H9 (cell line): ENCODE data around the gene DDX24. TPM values are rescaled to one million over a fixed set of nuclear protein-coding genes. Genes with fewer than 3 reads are reported as not detected.
A peak's percentile ranks its signal among the peaks of the same experiment; 100 is the strongest.

Experiments
- DNase-seq: peaks from one replicate; pipeline ENCODE4 v3.0.0-alpha.2; 2017
- H2AFZ ChIP-seq: one replicate; pipeline ENCODE4 v1.6.1; 2013; ENCODE audit warnings: mild to moderate bottlenecking, low read length, control low read depth, moderate library complexity
- H2AK5ac ChIP-seq: 2 replicates; pipeline ENCODE4 v1.6.1; 2013; ENCODE audit warnings: low read length, control low read depth, mixed read lengths; ENCODE audit not compliant: insufficient read length
- H2BK120ac ChIP-seq: one replicate; pipeline ENCODE4 v1.6.1; 2013; ENCODE audit warnings: low read depth, mild to moderate bottlenecking, low read length, control low read depth, inconsistent platforms; ENCODE audit not compliant: poor library complexity, severe bottlenecking
- H2BK12ac ChIP-seq: 2 replicates; pipeline ENCODE4 v1.6.1; 2013; ENCODE audit warnings: low read length, control low read depth, mixed read lengths, low read depth; ENCODE audit not compliant: insufficient read length
- H2BK15ac ChIP-seq: 2 replicates; pipeline ENCODE4 v1.6.1; 2013; ENCODE audit warnings: low read depth, low read length, control low read depth
- H2BK20ac ChIP-seq: one replicate; pipeline ENCODE4 v1.6.1; 2013; ENCODE audit warnings: low read depth, mild to moderate bottlenecking, low read length, control low read depth, inconsistent platforms; ENCODE audit not compliant: poor library complexity, severe bottlenecking
- H2BK5ac ChIP-seq: 2 replicates; pipeline ENCODE4 v1.6.1; 2013; ENCODE audit warnings: low read length, control low read depth, mixed read lengths; ENCODE audit not compliant: insufficient read length
- H3K14ac ChIP-seq: 2 replicates; pipeline ENCODE4 v1.6.1; 2013; ENCODE audit warnings: low read length, control low read depth; ENCODE audit not compliant: insufficient read depth
- H3K18ac ChIP-seq: 2 replicates; pipeline ENCODE4 v1.6.1; 2013; ENCODE audit warnings: low read depth, mild to moderate bottlenecking, mixed read lengths, low read length, control low read depth; ENCODE audit not compliant: insufficient read length
- H3K23ac ChIP-seq: 2 replicates; pipeline ENCODE4 v1.6.1; 2013; ENCODE audit warnings: low read length, control low read depth, mixed read lengths, low read depth; ENCODE audit not compliant: insufficient read length
- H3K23me2 ChIP-seq: 2 replicates; pipeline ENCODE4 v1.6.1; 2013; ENCODE audit warnings: low read depth, mild to moderate bottlenecking, mixed read lengths, low read length, control low read depth; ENCODE audit not compliant: insufficient read length, poor library complexity, severe bottlenecking
- H3K27ac ChIP-seq: 2 replicates; pipeline ENCODE4 v1.5.1; 2013; ENCODE audit warnings: low read length, control low read depth, mixed read lengths, low read depth; ENCODE audit not compliant: insufficient read length
- H3K27me3 ChIP-seq: 2 replicates; pipeline ENCODE4 v1.6.1; 2013; ENCODE audit warnings: low read length, control low read depth, inconsistent platforms; ENCODE audit not compliant: insufficient read depth
- H3K4ac ChIP-seq: 2 replicates; pipeline ENCODE4 v1.6.1; 2013; ENCODE audit warnings: low read depth, mild to moderate bottlenecking, control low read depth, inconsistent platforms, low read length, moderate library complexity
- H3K4me1 ChIP-seq: 2 replicates; pipeline ENCODE4 v1.6.1; 2013; ENCODE audit warnings: low read length, control low read depth, inconsistent platforms; ENCODE audit not compliant: insufficient read depth
- H3K4me2 ChIP-seq: 2 replicates; pipeline ENCODE4 v1.6.1; 2013; ENCODE audit warnings: low read length, control low read depth, mixed read lengths; ENCODE audit not compliant: insufficient read length, insufficient read depth
- H3K56ac ChIP-seq: 2 replicates; pipeline ENCODE4 v1.6.1; 2013; ENCODE audit warnings: low read depth, mild to moderate bottlenecking, mixed read lengths, low read length, control low read depth; ENCODE audit not compliant: insufficient read length
- H3K79me1 ChIP-seq: 2 replicates; pipeline ENCODE4 v1.6.1; 2013; ENCODE audit warnings: low read depth, mild to moderate bottlenecking, moderate library complexity, low read length, control low read depth, inconsistent platforms; ENCODE audit not compliant: insufficient read depth, poor library complexity, severe bottlenecking
- H3K79me2 ChIP-seq: 2 replicates; pipeline ENCODE4 v1.6.1; 2013; ENCODE audit warnings: low read length, control low read depth, inconsistent platforms; ENCODE audit not compliant: insufficient read depth
- H3K9ac ChIP-seq: 2 replicates; pipeline ENCODE4 v1.6.1; 2013; ENCODE audit warnings: low read length, control low read depth, mixed read lengths; ENCODE audit not compliant: insufficient read length; ENCODE audit errors: extremely low read depth
- H3K9me3 ChIP-seq: one replicate; pipeline ENCODE4 v1.6.1; 2013; ENCODE audit warnings: low read depth, low read length, inconsistent platforms; ENCODE audit not compliant: control insufficient read depth
- H3T11ph ChIP-seq: one replicate; pipeline ENCODE4 v1.6.1; 2013; ENCODE audit warnings: mild to moderate bottlenecking, low read length, control low read depth, inconsistent platforms
- H4K20me1 ChIP-seq: one replicate; pipeline ENCODE4 v1.6.1; 2013; ENCODE audit not compliant: control insufficient read depth, insufficient read length, insufficient read depth
- H4K5ac ChIP-seq: 2 replicates; pipeline ENCODE4 v1.6.1; 2013; ENCODE audit warnings: low read depth, mild to moderate bottlenecking, mixed read lengths, low read length, control low read depth; ENCODE audit not compliant: insufficient read length
- H4K8ac ChIP-seq: replicated peaks from 2 replicates; pipeline ENCODE4 v1.6.1; 2013; ENCODE audit warnings: low read length, control low read depth, mixed read lengths, low read depth; ENCODE audit not compliant: insufficient read length
- H4K91ac ChIP-seq: 2 replicates; pipeline ENCODE4 v1.6.1; 2013; ENCODE audit warnings: low read depth, mild to moderate bottlenecking, moderate library complexity, mixed read lengths, low read length, control low read depth; ENCODE audit not compliant: insufficient read length
- H3K27ac Mint-ChIP-seq, 3 experiments: 2 replicates in 2 of 3; 3 replicates in 1 of 3; pipeline ENCODE4 v1.8.0; 2020 to 2021; ENCODE audit warnings: mixed read lengths in 3 of 3, mild to moderate bottlenecking in 1 of 3, moderate library complexity in 1 of 3
- H3K27me3 Mint-ChIP-seq: 2 replicates; pipeline ENCODE4 v1.8.0; 2021; ENCODE audit warnings: low read depth, mild to moderate bottlenecking, moderate library complexity, mixed read lengths
- H3K36me3 Mint-ChIP-seq, 3 experiments: 2 replicates in 2 of 3; 3 replicates in 1 of 3; pipeline ENCODE4 v1.8.0; 2020 to 2021; ENCODE audit warnings: low read depth in 3 of 3, mixed read lengths in 3 of 3; ENCODE audit not compliant: insufficient read depth in 1 of 3
- H3K4me1 Mint-ChIP-seq, 2 experiments: 2 replicates each; pipeline ENCODE4 v1.8.0; 2020; ENCODE audit warnings: mixed read lengths in 2 of 2
- H3K4me3 Mint-ChIP-seq, 2 experiments: 2 replicates in 1 of 2; 3 replicates in 1 of 2; pipeline ENCODE4 v1.8.0; 2020 to 2021; ENCODE audit warnings: mild to moderate bottlenecking in 2 of 2, mixed read lengths in 2 of 2, moderate library complexity in 1 of 2
- H3K9me3 Mint-ChIP-seq, 2 experiments: 2 replicates in 1 of 2; 3 replicates in 1 of 2; pipeline ENCODE4 v1.8.0; 2020; ENCODE audit warnings: mild to moderate bottlenecking in 2 of 2, mixed read lengths in 2 of 2, moderate library complexity in 1 of 2
- CTCF ChIP-seq: fragments of 200-600 bp; sonication (generic); conservative IDR thresholded peaks from 3 replicates; pipeline ENCODE4 v1.8.0; 2021; ENCODE audit warnings: antibody characterized with exemption, mild to moderate bottlenecking
- WGBS: extraction: QIAGEN DNeasy Blood & Tissue Kit; methylation state at CpG from one replicate; pipeline ENCODE4 v1.1.7; 2013; ENCODE audit warnings: missing lambda C conversion rate, low lambda C conversion rate, mixed read lengths; ENCODE audit not compliant: insufficient read length; ENCODE audit errors: extremely low coverage; 5-methylcytosine and 5-hydroxymethylcytosine counted together
- total RNA-seq: library from RNA; stranded (reverse); gene quantifications from 2 replicates; pipeline ENCODE4 v1.2.1, GENCODE V29; 2021

DDX24 gene
- total RNA-seq, 1 experiment from 2014 or later, result 172 TPM

- no peak overlapping the region for H2BK12ac ChIP-seq
- H3K18ac ChIP-seq, result no peak overlapping the region
- Mint-ChIP-seq H3K36me3 (no peaks in the 10 kb centered on the region), H3K27me3 (peaks cover 17% of the 10 kb centered on the region), H3K27ac (peak overlapping the region in 1 of 3 experiments; percentile 17; a peak in 2 of 7 replicates), H3K4me3 (no peak overlapping the region), H3K9me3 (peaks cover 0 to 2% of the 10 kb centered on the region in 2 experiments; a peak in 2 of 5 replicates), H3K4me1 (peaks cover 16% of the 10 kb centered on the region in 2 experiments)
- no peak overlapping the region for H2BK20ac ChIP-seq
- H2BK5ac ChIP-seq, result no peak overlapping the region
- no peak overlapping the region for H3K4me2 ChIP-seq
- peaks cover 7% of the 10 kb centered on the region for H3K23me2 ChIP-seq
- H4K91ac ChIP-seq, result no peak overlapping the region
- no peaks in the 10 kb centered on the region for H3K9me3 ChIP-seq
- H3K9ac ChIP-seq, result no peak overlapping the region
- H3K4ac ChIP-seq, result no peak overlapping the region
- no peak overlapping the region for H3T11ph ChIP-seq
- no peak overlapping the region for H2BK120ac ChIP-seq
- no peak for TF ChIP-seq CTCF
- no CpG with 5 or more reads among the region's 6 CpGs for WGBS
- peak; percentile 12 for DNase-seq
- H4K5ac ChIP-seq, result no peak overlapping the region
- no peak overlapping the region for H3K56ac ChIP-seq
- no peak overlapping the region for H3K27ac ChIP-seq
- no peak overlapping the region for H3K23ac ChIP-seq
- H2BK15ac ChIP-seq, result no peak overlapping the region
- no peak overlapping the region for H4K8ac ChIP-seq
- H4K20me1 ChIP-seq, result no peaks in the 10 kb centered on the region
- no peak overlapping the region for H2AK5ac ChIP-seq
- no peaks in the 10 kb centered on the region; the same call in 1 of the 2 replicates for H3K4me1 ChIP-seq
- H2AFZ ChIP-seq, result no peak overlapping the region
- no peaks in the 10 kb centered on the region for H3K79me2 ChIP-seq
- H3K27me3 ChIP-seq, result no peaks in the 10 kb centered on the region
- H3K14ac ChIP-seq, result no peak overlapping the region
- H3K79me1 ChIP-seq, result no peaks in the 10 kb centered on the region
These were observed 44.8 kb upstream of the DDX24 start for GRCh38 chr14:94125659-94126418.
